Measurements from ENCODE around the gene DYRK3. TPM values are rescaled to one million over a fixed set of nuclear protein-coding genes. Genes with fewer than 3 reads are reported as not detected.

Gene DYRK3
- total RNA-seq, 6 experiments from 2014 or later, result 24.2 to 27.4 (median 26.9) TPM

DNA sequence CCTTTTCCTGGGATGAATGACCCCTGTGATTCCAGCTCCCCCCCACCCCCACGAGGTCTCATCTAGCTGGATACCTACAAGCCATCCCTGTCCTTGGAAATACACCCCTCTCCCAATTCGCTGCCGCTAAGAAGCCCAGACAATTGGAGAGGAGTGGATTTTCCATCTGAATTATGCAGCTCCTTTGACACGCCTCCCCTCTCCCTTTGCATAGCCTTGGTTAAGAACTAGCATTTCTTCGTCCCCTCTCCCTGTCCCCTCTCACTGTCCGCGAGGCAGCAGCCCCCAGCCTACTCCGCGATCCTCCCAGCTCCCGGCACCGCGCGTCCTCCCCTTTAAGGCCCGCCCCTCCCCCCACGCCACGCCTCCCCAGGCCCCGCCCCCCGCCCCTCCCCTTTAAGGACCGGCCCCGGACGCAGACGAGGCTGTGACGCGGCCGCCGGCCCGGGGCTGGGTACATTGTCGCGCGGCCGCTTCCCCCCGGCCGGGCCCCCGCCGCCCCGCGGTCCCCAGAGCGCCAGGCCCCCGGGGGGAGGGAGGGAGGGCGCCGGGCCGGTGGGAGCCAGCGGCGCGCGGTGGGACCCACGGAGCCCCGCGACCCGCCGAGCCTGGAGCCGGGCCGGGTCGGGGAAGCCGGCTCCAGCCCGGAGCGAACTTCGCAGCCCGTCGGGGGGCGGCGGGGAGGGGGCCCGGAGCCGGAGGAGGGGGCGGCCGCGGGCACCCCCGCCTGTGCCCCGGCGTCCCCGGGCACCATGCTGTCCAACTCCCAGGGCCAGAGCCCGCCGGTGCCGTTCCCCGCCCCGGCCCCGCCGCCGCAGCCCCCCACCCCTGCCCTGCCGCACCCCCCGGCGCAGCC is 49.4 kb downstream of the DYRK3 start, which contains the start of gene MAPKAPK2:
MAPKAPK2 (plus strand) TSS at position 428 of the 856 bp plus-strand sequence; CDS start at position 753, 325 bp downstream.
- TF ChIP-seq, protein P1, sequence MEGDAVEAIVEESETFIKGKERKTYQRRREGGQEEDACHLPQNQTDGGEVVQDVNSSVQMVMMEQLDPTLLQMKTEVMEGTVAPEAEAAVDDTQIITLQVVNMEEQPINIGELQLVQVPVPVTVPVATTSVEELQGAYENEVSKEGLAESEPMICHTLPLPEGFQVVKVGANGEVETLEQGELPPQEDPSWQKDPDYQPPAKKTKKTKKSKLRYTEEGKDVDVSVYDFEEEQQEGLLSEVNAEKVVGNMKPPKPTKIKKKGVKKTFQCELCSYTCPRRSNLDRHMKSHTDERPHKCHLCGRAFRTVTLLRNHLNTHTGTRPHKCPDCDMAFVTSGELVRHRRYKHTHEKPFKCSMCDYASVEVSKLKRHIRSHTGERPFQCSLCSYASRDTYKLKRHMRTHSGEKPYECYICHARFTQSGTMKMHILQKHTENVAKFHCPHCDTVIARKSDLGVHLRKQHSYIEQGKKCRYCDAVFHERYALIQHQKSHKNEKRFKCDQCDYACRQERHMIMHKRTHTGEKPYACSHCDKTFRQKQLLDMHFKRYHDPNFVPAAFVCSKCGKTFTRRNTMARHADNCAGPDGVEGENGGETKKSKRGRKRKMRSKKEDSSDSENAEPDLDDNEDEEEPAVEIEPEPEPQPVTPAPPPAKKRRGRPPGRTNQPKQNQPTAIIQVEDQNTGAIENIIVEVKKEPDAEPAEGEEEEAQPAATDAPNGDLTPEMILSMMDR (IDR thresholded peaks at IDR 0.05), result no peak
- no peak for DNase-seq
- H3K9me3 Mint-ChIP-seq, result no peaks in the 10 kb centered on the region
- H3K27me3 Mint-ChIP-seq (ENCODE audit: insufficient read depth), result peaks cover 12% of the 10 kb centered on the region
- H3K4me1 Mint-ChIP-seq (ENCODE audit: low read depth), result peaks cover 39% of the 10 kb centered on the region
- H3K27ac Mint-ChIP-seq, result peak within 1 kb of the TSS; percentile 98
- no peaks in the 10 kb centered on the region; the same call in 1 of the 2 replicates for H3K36me3 Mint-ChIP-seq (ENCODE audit: low read depth)
- peak within 1 kb of the TSS; percentile 100 for H3K4me3 Mint-ChIP-seq

DNA sequence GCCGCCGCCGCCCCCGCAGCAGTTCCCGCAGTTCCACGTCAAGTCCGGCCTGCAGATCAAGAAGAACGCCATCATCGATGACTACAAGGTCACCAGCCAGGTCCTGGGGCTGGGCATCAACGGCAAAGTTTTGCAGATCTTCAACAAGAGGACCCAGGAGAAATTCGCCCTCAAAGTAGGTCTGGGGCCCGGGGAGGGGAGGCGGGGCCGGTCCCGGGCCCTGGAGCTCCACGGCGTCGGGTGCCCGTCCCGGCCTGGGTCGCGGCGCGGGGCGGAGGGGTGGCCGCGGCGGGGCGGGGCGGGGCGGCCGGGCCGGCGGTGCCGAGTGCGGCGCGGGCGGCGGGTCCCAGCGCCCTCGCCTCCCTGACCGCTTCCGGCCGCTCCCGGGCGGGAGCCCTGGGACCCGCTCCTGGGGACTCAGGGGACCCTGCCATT is 50.0 kb downstream of the DYRK3 start:
- Mint-ChIP-seq H3K27me3 (ENCODE audit: insufficient read depth) (peaks cover 12% of the 10 kb centered on the region), H3K27ac (peak overlapping the region; percentile 98), H3K4me1 (ENCODE audit: low read depth) (peaks cover 46% of the 10 kb centered on the region), H3K4me3 (peak overlapping the region; percentile 100), H3K9me3 (no peaks in the 10 kb centered on the region), H3K36me3 (ENCODE audit: low read depth) (no peaks in the 10 kb centered on the region; the same call in 1 of the 2 replicates)
- TF ChIP-seq, protein P1 (IDR thresholded peaks at IDR 0.05), result no peak
- DNase-seq, result peak; percentile 31

DNA sequence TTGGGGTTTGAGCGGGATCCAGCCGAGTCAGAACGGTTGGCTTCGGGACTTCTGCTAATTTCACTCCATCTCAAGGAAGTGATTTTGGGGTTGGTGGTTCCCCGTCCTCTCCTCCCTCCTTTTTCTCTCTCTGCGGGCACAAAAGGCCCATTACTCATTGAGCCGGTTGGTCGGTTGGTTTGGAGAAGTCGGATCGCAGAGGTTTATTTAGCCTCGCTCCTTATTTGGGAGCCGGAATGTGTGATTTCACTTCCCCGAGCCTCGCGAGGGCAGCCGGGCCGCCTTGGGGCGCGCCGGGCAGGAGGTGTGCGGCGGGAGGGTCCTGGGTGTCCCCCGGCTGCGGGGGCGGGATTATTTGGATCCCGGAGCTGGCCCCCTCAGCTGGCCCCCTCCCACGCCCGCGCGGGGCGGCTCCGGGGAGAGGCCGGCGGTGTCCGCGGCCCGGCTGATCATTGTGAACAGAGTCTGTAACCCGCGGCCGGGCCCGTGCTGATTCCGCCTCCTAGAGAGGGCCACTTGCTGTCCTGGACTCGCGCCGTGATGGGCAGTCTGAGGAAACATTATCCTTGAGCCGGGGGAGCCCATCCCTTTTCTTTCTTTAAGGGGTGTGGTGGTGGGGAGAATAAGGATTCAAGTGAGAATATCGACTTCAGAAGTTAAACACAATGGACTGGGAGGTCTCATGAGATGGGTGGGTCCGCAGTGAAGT is 50.6 kb downstream of the DYRK3 start:
- TF ChIP-seq, protein P1 (IDR thresholded peaks at IDR 0.05), result no peak
- peak overlapping the region; percentile 98 for H3K27ac Mint-ChIP-seq
- peak overlapping the region; percentile 100 for H3K4me3 Mint-ChIP-seq
- no peaks in the 10 kb centered on the region for H3K9me3 Mint-ChIP-seq
- H3K36me3 Mint-ChIP-seq (ENCODE audit: low read depth), result no peaks in the 10 kb centered on the region; the same call in 1 of the 2 replicates
- peaks cover 12% of the 10 kb centered on the region for H3K27me3 Mint-ChIP-seq (ENCODE audit: insufficient read depth)
- peaks cover 51% of the 10 kb centered on the region for H3K4me1 Mint-ChIP-seq (ENCODE audit: low read depth)
- DNase-seq, result peak; percentile 80

DNA sequence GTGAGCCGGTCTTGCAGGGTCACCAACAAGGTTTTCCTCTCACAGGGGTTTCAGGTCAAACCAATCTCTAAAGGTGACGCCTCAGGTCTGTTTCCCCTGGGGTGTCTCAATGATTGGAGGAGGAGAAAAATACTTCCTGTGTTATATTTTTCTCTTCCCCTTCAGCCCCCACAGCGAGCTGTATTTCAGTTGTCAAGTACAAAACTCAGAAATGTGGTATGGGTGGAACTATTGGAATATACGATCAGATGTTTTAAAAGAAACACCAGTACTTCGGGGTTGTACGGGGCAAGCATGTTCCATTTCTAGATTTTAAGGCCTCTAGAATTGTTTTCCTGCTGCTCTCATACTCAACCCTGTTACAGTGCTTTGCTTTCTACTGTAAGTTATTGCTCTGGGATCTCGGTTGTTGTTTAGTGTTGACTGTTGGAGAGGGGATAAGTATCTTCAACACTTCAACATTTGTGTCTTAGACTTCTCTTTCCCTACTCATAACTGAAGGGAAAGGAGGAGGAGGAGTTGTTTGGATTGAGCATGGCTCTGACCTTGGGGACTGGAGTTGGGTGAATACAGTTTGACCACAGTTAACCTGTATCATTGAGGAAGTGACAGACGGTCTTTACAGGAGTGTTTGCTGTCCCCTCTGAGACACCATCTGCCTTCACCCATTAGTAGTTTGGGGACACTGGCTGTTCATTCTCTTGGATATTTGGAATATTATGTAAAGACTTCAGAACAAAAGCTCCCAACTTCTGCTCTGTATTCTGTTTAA is 51.3 kb downstream of the DYRK3 start:
- peaks cover 59% of the 10 kb centered on the region for H3K4me1 Mint-ChIP-seq (ENCODE audit: low read depth)
- H3K27me3 Mint-ChIP-seq (ENCODE audit: insufficient read depth), result peaks cover 12% of the 10 kb centered on the region

More for the DNA sequence above, 51.3 kb downstream of the DYRK3 start:
- Mint-ChIP-seq H3K36me3 (ENCODE audit: low read depth) (no peaks in the 10 kb centered on the region; the same call in 1 of the 2 replicates), H3K9me3 (no peaks in the 10 kb centered on the region), H3K4me3 (peak overlapping the region; percentile 100), H3K27ac (peak overlapping the region; percentile 98)
- TF ChIP-seq, protein P1 (IDR thresholded peaks at IDR 0.05), result no peak
- no peak for DNase-seq
